ENCODE data around the gene PLEKHG4.
A peak's percentile ranks its signal among the peaks of the same experiment; 100 is the strongest.

PLEKHG4 gene

DNA sequence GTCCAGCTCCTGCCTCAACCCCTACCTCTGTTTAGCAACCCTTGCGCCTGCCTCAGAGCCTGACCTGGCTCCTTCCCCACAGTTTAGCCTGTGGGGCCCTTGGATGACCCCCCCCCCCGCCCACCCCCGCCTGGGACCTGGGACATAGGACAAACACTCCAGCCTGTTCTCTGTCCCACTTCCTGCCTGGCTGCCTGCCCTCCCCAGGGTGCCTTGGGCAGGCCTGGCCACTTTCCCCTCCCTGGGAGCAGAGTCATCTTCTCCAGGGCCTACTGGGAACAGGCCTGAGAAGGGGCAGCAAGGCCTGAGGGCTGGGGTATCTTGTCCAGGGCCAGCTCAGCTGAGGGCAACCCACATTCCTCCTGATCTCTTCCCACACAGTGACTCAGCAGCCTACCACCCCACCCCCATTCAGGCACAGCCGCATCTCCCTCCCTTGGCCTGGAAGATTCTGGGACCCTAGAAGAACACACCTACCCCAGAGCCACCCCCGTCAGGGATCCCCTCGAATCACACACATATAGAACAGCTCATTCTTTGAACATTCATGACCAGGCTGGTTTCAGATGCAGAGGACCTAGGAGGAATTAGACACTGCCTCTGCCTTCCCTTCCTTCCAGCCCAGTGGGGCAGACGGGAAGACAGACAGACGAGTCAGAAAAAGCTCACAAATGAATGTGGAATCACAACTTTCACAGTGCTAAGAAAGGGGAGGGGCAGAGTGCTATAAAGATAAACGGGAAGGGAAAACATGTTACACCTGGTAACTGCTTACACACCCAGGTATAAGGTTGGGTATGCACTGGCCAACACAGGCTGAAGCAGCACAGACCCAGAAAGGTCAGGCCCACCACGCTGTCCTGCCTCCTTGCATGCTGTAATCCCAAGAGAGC, 38.1 kb upstream of the PLEKHG4 start:
- WGBS (ENCODE audit: extremely low coverage, insufficient coverage, insufficient read length), result no CpG with 5 or more reads among the region's 10 CpGs

DNA sequence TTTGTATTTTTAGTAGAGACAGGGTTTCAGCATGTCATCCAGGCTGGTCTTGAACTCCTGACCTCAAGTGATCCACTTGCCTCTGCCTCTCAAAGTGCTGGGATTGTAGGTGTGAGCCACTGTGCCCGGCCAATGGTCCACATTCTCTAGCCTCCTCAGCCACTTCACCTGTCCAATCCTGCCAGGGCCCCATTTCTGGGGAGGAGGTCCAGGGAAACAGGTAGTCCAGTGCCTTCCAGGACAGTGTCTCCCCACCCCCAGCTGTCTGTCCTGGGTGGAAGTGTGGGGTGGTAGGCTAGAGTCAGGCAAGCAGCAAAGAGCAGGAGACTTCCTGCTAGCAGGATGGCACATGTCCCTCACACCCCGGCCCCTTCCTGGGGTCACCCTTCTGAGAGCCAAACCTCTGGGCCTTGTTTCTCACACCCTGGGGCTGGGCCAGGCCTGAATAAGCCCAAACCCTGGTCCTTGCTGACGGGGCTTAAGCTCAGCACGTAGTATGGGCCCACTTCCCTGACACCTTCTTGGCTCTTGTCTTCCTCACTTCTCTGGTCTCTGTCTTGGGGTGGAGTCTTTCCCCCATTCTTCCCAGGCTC, 37.1 kb upstream of the PLEKHG4 start:
- Histone ChIP-seq H2BK120ac (ENCODE audit: insufficient read depth, low read length, poor library complexity) (peak overlapping the region; percentile 28), H3K79me1 (ENCODE audit: low read length) (peaks cover 34% of the 10 kb centered on the region), H3K79me2 (ENCODE audit: control insufficient read depth, insufficient read depth, low read length, poor library complexity) (peaks cover 5% of the 10 kb centered on the region), H3K27me3 (ENCODE audit: insufficient read depth, low read length) (no peaks in the 10 kb centered on the region), H3K23ac (ENCODE audit: low read length) (no peak overlapping the region), H2AFZ (ENCODE audit: insufficient read depth, low read length, poor library complexity) (peak overlapping the region; percentile 2), H2BK5ac (ENCODE audit: low read depth, low read length, poor library complexity) (peak overlapping the region; percentile 42), H3K14ac (ENCODE audit: low read length) (peak overlapping the region; percentile 0), H3K4me3 (ENCODE audit: low read depth, low read length) (no peak overlapping the region), H4K8ac (ENCODE audit: low read depth, low read length) (no peak overlapping the region), H3K18ac (ENCODE audit: low read length) (peak overlapping the region; percentile 17), H3K27ac (ENCODE audit: low read depth, low read length) (peak overlapping the region; percentile 95), H3K4me2 (ENCODE audit: low read length) (no peak overlapping the region), H3K36me3 (ENCODE audit: control insufficient read depth in 1 of 2, insufficient read depth in 2 of 2, low read length in 2 of 2) (peaks cover 13 to 14% of the 10 kb centered on the region in 2 experiments), H3K9me3 (ENCODE audit: insufficient read depth, low read depth, low read length) (no peaks in the 10 kb centered on the region), H4K12ac (ENCODE audit: low read depth, low read length) (no peak overlapping the region), H3K9ac (ENCODE audit: low read length) (no peak overlapping the region), H2BK12ac (ENCODE audit: low read length) (peak overlapping the region; percentile 86), H3K4ac (ENCODE audit: low read depth, low read length) (peak overlapping the region; percentile 11), H2AK5ac (ENCODE audit: low read length) (peak overlapping the region; percentile 60), H3K4me1 (ENCODE audit: control insufficient read depth in 1 of 2, insufficient read depth in 2 of 2, low read length in 2 of 2) (peaks cover 44 to 50% of the 10 kb centered on the region in 2 experiments), H4K91ac (ENCODE audit: low read depth, low read length) (peak overlapping the region; percentile 97)
- DNase-seq, result no peak
- WGBS (ENCODE audit: extremely low coverage, insufficient coverage, insufficient read length), result no CpG with 5 or more reads among the region's 4 CpGs

More for the DNA sequence above, 38.1 kb upstream of the PLEKHG4 start:
- Histone ChIP-seq H3K4ac (ENCODE audit: low read depth, low read length) (peak overlapping the region; percentile 68), H4K91ac (ENCODE audit: low read depth, low read length) (peak overlapping the region; percentile 97), H4K12ac (ENCODE audit: low read depth, low read length) (peak overlapping the region; percentile 49), H3K4me2 (ENCODE audit: low read length) (peak overlapping the region; percentile 45), H3K36me3 (ENCODE audit: control insufficient read depth in 1 of 2, insufficient read depth in 2 of 2, low read length in 2 of 2) (peaks cover 18 to 21% of the 10 kb centered on the region in 2 experiments), H3K4me3 (ENCODE audit: low read depth, low read length) (no peak overlapping the region), H3K9ac (ENCODE audit: low read length) (no peak overlapping the region), H3K79me2 (ENCODE audit: control insufficient read depth, insufficient read depth, low read length, poor library complexity) (peaks cover 2% of the 10 kb centered on the region), H3K18ac (ENCODE audit: low read length) (peak overlapping the region; percentile 92), H2AK5ac (ENCODE audit: low read length) (peak overlapping the region; percentile 96), H2AFZ (ENCODE audit: insufficient read depth, low read length, poor library complexity) (peak overlapping the region; percentile 46), H3K14ac (ENCODE audit: low read length) (peak overlapping the region; percentile 94), H4K8ac (ENCODE audit: low read depth, low read length) (peak overlapping the region; percentile 89), H3K9me3 (ENCODE audit: insufficient read depth, low read depth, low read length) (no peaks in the 10 kb centered on the region), H3K79me1 (ENCODE audit: low read length) (peaks cover 29% of the 10 kb centered on the region), H3K23ac (ENCODE audit: low read length) (no peak overlapping the region), H2BK12ac (ENCODE audit: low read length) (peak overlapping the region; percentile 85), H2BK120ac (ENCODE audit: insufficient read depth, low read length, poor library complexity) (peak overlapping the region; percentile 95), H3K27me3 (ENCODE audit: insufficient read depth, low read length) (no peaks in the 10 kb centered on the region), H2BK5ac (ENCODE audit: low read depth, low read length, poor library complexity) (peak overlapping the region; percentile 94), H3K4me1 (ENCODE audit: control insufficient read depth in 1 of 2, insufficient read depth in 2 of 2, low read length in 2 of 2) (peaks cover 44 to 47% of the 10 kb centered on the region in 2 experiments), H3K27ac (ENCODE audit: low read depth, low read length) (peak overlapping the region; percentile 95)
- DNase-seq, result peak; percentile 53 to 54

GRCh38 chr16:67243481-67243880, 35.9 kb upstream of the PLEKHG4 start:
- Histone ChIP-seq H3K4ac (ENCODE audit: low read depth, low read length) (no peak overlapping the region), H3K23ac (ENCODE audit: low read length) (no peak overlapping the region), H3K4me2 (ENCODE audit: low read length) (no peak overlapping the region), H3K79me2 (ENCODE audit: control insufficient read depth, insufficient read depth, low read length, poor library complexity) (peaks cover 5% of the 10 kb centered on the region), H4K91ac (ENCODE audit: low read depth, low read length) (peak overlapping the region; percentile 67), H2BK5ac (ENCODE audit: low read depth, low read length, poor library complexity) (peak overlapping the region; percentile 11), H3K18ac (ENCODE audit: low read length) (peak overlapping the region; percentile 16), H2BK120ac (ENCODE audit: insufficient read depth, low read length, poor library complexity) (peak overlapping the region; percentile 39), H3K9ac (ENCODE audit: low read length) (no peak overlapping the region), H3K27me3 (ENCODE audit: insufficient read depth, low read length) (peaks cover 9% of the 10 kb centered on the region), H3K14ac (ENCODE audit: low read length) (no peak overlapping the region), H2AK5ac (ENCODE audit: low read length) (peak overlapping the region; percentile 81), H3K4me3 (ENCODE audit: low read depth, low read length) (no peak overlapping the region), H4K8ac (ENCODE audit: low read depth, low read length) (no peak overlapping the region), H2BK12ac (ENCODE audit: low read length) (peak overlapping the region; percentile 50), H2AFZ (ENCODE audit: insufficient read depth, low read length, poor library complexity) (no peak overlapping the region), H3K27ac (ENCODE audit: low read depth, low read length) (no peak overlapping the region), H3K9me3 (ENCODE audit: insufficient read depth, low read depth, low read length) (no peaks in the 10 kb centered on the region), H4K12ac (ENCODE audit: low read depth, low read length) (no peak overlapping the region), H3K36me3 (ENCODE audit: control insufficient read depth in 1 of 2, insufficient read depth in 2 of 2, low read length in 2 of 2) (peaks cover 3 to 4% of the 10 kb centered on the region in 2 experiments), H3K79me1 (ENCODE audit: low read length) (peaks cover 35% of the 10 kb centered on the region), H3K4me1 (ENCODE audit: control insufficient read depth in 1 of 2, insufficient read depth in 2 of 2, low read length in 2 of 2) (peaks cover 53 to 57% of the 10 kb centered on the region in 2 experiments)
- WGBS (ENCODE audit: extremely low coverage, insufficient coverage, insufficient read length), result no CpG with 5 or more reads among the region's 4 CpGs
- DNase-seq, result no peak

- peak overlapping the region; percentile 40 for H4K12ac ChIP-seq (ENCODE audit: low read depth, low read length)
- H3K14ac ChIP-seq (ENCODE audit: low read length), result peak overlapping the region; percentile 70
- H4K91ac ChIP-seq (ENCODE audit: low read depth, low read length), result peak overlapping the region; percentile 67
- no peaks in the 10 kb centered on the region for H3K36me3 ChIP-seq (ENCODE audit: control insufficient read depth in 1 of 2, insufficient read depth in 2 of 2, low read length in 2 of 2)
- H3K27me3 ChIP-seq (ENCODE audit: insufficient read depth, low read length), result peaks cover 20% of the 10 kb centered on the region
- no peak overlapping the region for H3K9ac ChIP-seq (ENCODE audit: low read length)
- DNase-seq, result peak; percentile 60 to 61
- H2BK5ac ChIP-seq (ENCODE audit: low read depth, low read length, poor library complexity), result peak overlapping the region; percentile 36
- H2AFZ ChIP-seq (ENCODE audit: insufficient read depth, low read length, poor library complexity), result no peak overlapping the region
- H2BK120ac ChIP-seq (ENCODE audit: insufficient read depth, low read length, poor library complexity), result peak overlapping the region; percentile 43
- no peaks in the 10 kb centered on the region for H3K9me3 ChIP-seq (ENCODE audit: insufficient read depth, low read depth, low read length)
- H2AK5ac ChIP-seq (ENCODE audit: low read length), result peak overlapping the region; percentile 77
- no CpG with 5 or more reads among the region's 5 CpGs for WGBS (ENCODE audit: extremely low coverage, insufficient coverage, insufficient read length)
- H3K23ac ChIP-seq (ENCODE audit: low read length), result no peak overlapping the region
- no peak overlapping the region for H3K4me3 ChIP-seq (ENCODE audit: low read depth, low read length)
- peaks cover 5% of the 10 kb centered on the region for H3K79me2 ChIP-seq (ENCODE audit: control insufficient read depth, insufficient read depth, low read length, poor library complexity)
- H3K4ac ChIP-seq (ENCODE audit: low read depth, low read length), result peak overlapping the region; percentile 9
- peak overlapping the region; percentile 64 for H4K8ac ChIP-seq (ENCODE audit: low read depth, low read length)
- H3K4me1 ChIP-seq (ENCODE audit: control insufficient read depth in 1 of 2, insufficient read depth in 2 of 2, low read length in 2 of 2), result peaks cover 60 to 64% of the 10 kb centered on the region in 2 experiments
- peaks cover 37% of the 10 kb centered on the region for H3K79me1 ChIP-seq (ENCODE audit: low read length)
- no peak overlapping the region for H3K4me2 ChIP-seq (ENCODE audit: low read length)
- peak overlapping the region; percentile 74 for H3K18ac ChIP-seq (ENCODE audit: low read length)
- H3K27ac ChIP-seq (ENCODE audit: low read depth, low read length), result peak overlapping the region; percentile 40
- peak overlapping the region; percentile 63 for H2BK12ac ChIP-seq (ENCODE audit: low read length)
Measured at GRCh38 chr16:67244387-67245185, 34.7 kb upstream of the PLEKHG4 start.

Measured in trophoblast cell (in vitro differentiated cells and primary cell).